HCT116 (cell line): ENCODE results near the gene STYK1. TPM values are rescaled to one million over a fixed set of nuclear protein-coding genes. Genes with fewer than 3 reads are reported as not detected.

ENCODE experiments used
- ATAC-seq: fragments of 200-7000 bp; cut with Tn5 transposase; 2 replicates; pipeline ENCODE4 v1.9.1; 2020; ENCODE audit warnings: mild to moderate bottlenecking, moderate library complexity
- Bru-seq: library from RNA; stranded (reverse); fragments of 400-500 nt; gene quantifications from one replicate; lab custom pipeline; 2021; lab: Mats Ljungman, UMichigan
- BruChase-seq, 2 experiments: library from RNA; stranded (reverse); fragments of 400-500 nt; gene quantifications; one replicate each; lab custom pipeline; 2021; lab: Mats Ljungman, UMichigan
- BruUV-seq: library from RNA; stranded (reverse); fragments of 400-500 nt; replicated peaks from 2 replicates; lab custom pipeline; 2021; lab: Mats Ljungman, UMichigan
- CTCF ChIA-PET: fragments of 300-600 bp; sonication (Branson Sonifier 250); formaldehyde crosslinking; loops from one replicate; lab custom pipeline; 2021; ENCODE audit warnings: antibody characterized with exemption; lab: Charles Lee
- POLR2A ChIA-PET: fragments of 300-600, 350-600 bp; sonication (Branson Sonifier 250); formaldehyde crosslinking; loops from one replicate; lab custom pipeline; 2021; ENCODE audit warnings: antibody characterized with exemption; lab: Charles Lee
- RAD21 ChIA-PET, 2 experiments: fragments of 300-600 bp; sonication (Branson Sonifier 250); formaldehyde crosslinking; loops; one replicate each; lab custom pipeline; 2023; ENCODE audit warnings: low total read pairs in 2 of 2; ENCODE audit not compliant: uncharacterized antibody in 2 of 2, unreplicated experiment in 2 of 2, low non-redundant PET in 1 of 2; lab: Charles Lee
- DNase-seq: peaks from one replicate; pipeline ENCODE4 v3.0.0-alpha.2; 2010; ENCODE audit warnings: low read depth, low spot score
- H2AFZ ChIP-seq: fragments of 200-600 bp; shearing (Covaris generic), sonication (generic); 2 replicates; pipeline ENCODE4 v1.6.1; 2017; ENCODE audit warnings: low read depth, mixed run types, mixed read lengths, antibody characterized with exemption, low read length; ENCODE audit not compliant: poor library complexity, severe bottlenecking
- H3K27ac ChIP-seq: 2 replicates; pipeline ENCODE4 v1.5.1; 2012; ENCODE audit warnings: low read depth, low read length
- H3K27me3 ChIP-seq: fragments of 200-600 bp; sonication (generic); 2 replicates; pipeline ENCODE4 v1.6.1; 2016; ENCODE audit warnings: mixed run types, low read length, mixed read lengths; ENCODE audit not compliant: insufficient read depth
- H3K36me3 ChIP-seq, 2 experiments: fragments of 200-500 bp in 1 of 2; fragments of 200-600 bp in 1 of 2; sonication (Bioruptor generic) in 1 of 2; sonication (generic) in 1 of 2; 2 replicates each; pipeline versions ENCODE4 v1.5.1 to v1.6.1; 2014 to 2016; ENCODE audit warnings: low read length in 2 of 2, inconsistent platforms in 1 of 2, mixed read lengths in 1 of 2, mixed run types in 1 of 2; ENCODE audit not compliant: insufficient read depth in 2 of 2, control insufficient read depth in 1 of 2
- H3K4me1 ChIP-seq, 2 experiments: fragments of 200-600 bp in 1 of 2; sonication (generic) in 1 of 2; 2 replicates each; pipeline versions ENCODE4 v1.5.1 to v1.6.1; 2012 to 2017; ENCODE audit warnings: low read length in 2 of 2, inconsistent platforms in 1 of 2, mild to moderate bottlenecking in 1 of 2, mixed read lengths in 1 of 2, mixed run types in 1 of 2, moderate library complexity in 1 of 2; ENCODE audit not compliant: insufficient read depth in 2 of 2, control insufficient read depth in 1 of 2
- H3K4me2 ChIP-seq: fragments of 200-600 bp; sonication (generic); 2 replicates; pipeline ENCODE4 v1.6.1; 2017; ENCODE audit warnings: mixed run types, low read length, mixed read lengths
- H3K4me3 ChIP-seq, 2 experiments: fragments of 200-600 bp in 1 of 2; sonication (generic) in 1 of 2; replicated peaks in 1 of 2; 2 replicates each; pipeline ENCODE4 v1.5.1; 2011 to 2016; ENCODE audit warnings: low read length in 2 of 2, control low read depth in 1 of 2, low read depth in 1 of 2, mild to moderate bottlenecking in 1 of 2, mixed read lengths in 1 of 2, mixed run types in 1 of 2
- H3K79me2 ChIP-seq: fragments of 200-600 bp; sonication (generic); 2 replicates; pipeline ENCODE4 v1.6.1; 2017; ENCODE audit warnings: mild to moderate bottlenecking, mixed run types, low read length, moderate library complexity, mixed read lengths; ENCODE audit not compliant: insufficient read depth
- H3K9ac ChIP-seq: fragments of 200-600 bp; sonication (generic); 2 replicates; pipeline ENCODE4 v1.6.1; 2016; ENCODE audit warnings: low read length, mixed read lengths
- H3K9me2 ChIP-seq: fragments of 200-600 bp; sonication (generic), shearing (Covaris generic); 2 replicates; pipeline ENCODE4 v1.6.1; 2017; ENCODE audit warnings: mixed run types, mild to moderate bottlenecking, moderate library complexity; ENCODE audit not compliant: insufficient read depth
- H3K9me3 ChIP-seq, 2 experiments: fragments of 200-500 bp in 1 of 2; fragments of 200-600 bp in 1 of 2; sonication (Bioruptor generic) in 1 of 2; sonication (generic) in 1 of 2; 2 replicates each; pipeline ENCODE4 v1.6.1; 2014 to 2017; ENCODE audit warnings: low read length in 2 of 2, mixed read lengths in 2 of 2, inconsistent platforms in 1 of 2, low read depth in 1 of 2, mild to moderate bottlenecking in 1 of 2, mixed run types in 1 of 2, moderate library complexity in 1 of 2; ENCODE audit not compliant: control insufficient read depth in 1 of 2, insufficient read depth in 1 of 2
- H4K20me1 ChIP-seq: fragments of 200-600 bp; sonication (generic), shearing (Covaris generic); 2 replicates; pipeline ENCODE4 v1.6.1; 2017; ENCODE audit warnings: mixed run types, mild to moderate bottlenecking, moderate library complexity; ENCODE audit not compliant: insufficient read depth
- ATF3 ChIP-seq: IDR thresholded peaks from 2 replicates; pipeline ENCODE4 v1.6.1; 2012
- CEBPB ChIP-seq: IDR thresholded peaks from 2 replicates; pipeline ENCODE4 v1.6.1; 2012; ENCODE audit warnings: low read depth
- CTCF ChIP-seq, 3 experiments: fragments of 200-600 bp in 1 of 3; sonication (generic) in 1 of 3; IDR thresholded peaks in 2 of 3; conservative IDR thresholded peaks in 1 of 3; 2 replicates each; pipeline ENCODE4 v1.5.1; 2012 to 2017; ENCODE audit warnings: low read depth in 2 of 3, low read length in 2 of 3, antibody characterized with exemption in 1 of 3, borderline replicate concordance in 1 of 3, control low read depth in 1 of 3, mild to moderate bottlenecking in 1 of 3, mixed read lengths in 1 of 3, mixed run types in 1 of 3, moderate library complexity in 1 of 3; ENCODE audit not compliant: insufficient read depth in 1 of 3
- EGR1 ChIP-seq: IDR thresholded peaks from 2 replicates; pipeline ENCODE4 v1.6.1; 2012; ENCODE audit warnings: low read depth
- EZH2 ChIP-seq: fragments of 200-600 bp; sonication (generic); IDR thresholded peaks from 2 replicates; pipeline ENCODE4 v1.6.1; 2017; ENCODE audit warnings: antibody characterized with exemption, mixed run types
- JUND ChIP-seq: IDR thresholded peaks from 2 replicates; pipeline ENCODE4 v1.6.1; 2012
- MAX ChIP-seq: IDR thresholded peaks from 2 replicates; pipeline ENCODE4 v1.6.1; 2012
- POLR2A ChIP-seq: IDR thresholded peaks from 2 replicates; pipeline ENCODE4 v1.7.0; 2011; ENCODE audit warnings: borderline replicate concordance; ENCODE audit not compliant: insufficient read depth, insufficient read length; ENCODE audit errors: extremely low read depth
- POLR2AphosphoS5 ChIP-seq: IDR thresholded peaks from 2 replicates; pipeline ENCODE4 v1.6.1; 2011; ENCODE audit warnings: mild to moderate bottlenecking, low read depth, low read length, moderate library complexity
- RAD21 ChIP-seq: IDR thresholded peaks from 2 replicates; pipeline ENCODE4 v1.6.1; 2012; ENCODE audit warnings: low read depth, mild to moderate bottlenecking
- SIN3A ChIP-seq: IDR thresholded peaks from 2 replicates; pipeline ENCODE4 v1.6.1; 2012; ENCODE audit warnings: low read depth
- SP1 ChIP-seq: IDR thresholded peaks from 2 replicates; pipeline ENCODE4 v1.6.1; 2012; ENCODE audit warnings: low read depth
- SRF ChIP-seq: IDR thresholded peaks from 2 replicates; pipeline ENCODE4 v1.6.1; 2012; ENCODE audit warnings: low read depth
- YY1 ChIP-seq: IDR thresholded peaks from 2 replicates; pipeline ENCODE4 v1.6.1; 2011; ENCODE audit warnings: low read length, low read depth, moderate library complexity, mild to moderate bottlenecking; ENCODE audit not compliant: insufficient replicate concordance; ENCODE audit errors: extremely low read depth
- intact Hi-C: fragments of 100-400 bp; cut with micrococcal nuclease; formaldehyde crosslinking; loops from 2 replicates; pipeline ENCODE4 v1.10.0; 2022
- long read RNA-seq: library from polyadenylated mRNA; unstranded; transcript quantifications from one replicate; pipeline ENCODE4 v2.0.0, GENCODE V29; 2021; ENCODE audit not compliant: unreplicated experiment
- polyA plus RNA-seq: library from polyadenylated mRNA; unstranded; fragments of >200 nt; gene quantifications from 2 replicates; pipeline ENCODE4 v1.2.1, GENCODE V29; 2012; ENCODE audit warnings: missing spikeins
- total RNA-seq: library from RNA; stranded (reverse); gene quantifications from one replicate; pipeline ENCODE4 v1.2.1, GENCODE V29; 2021; ENCODE audit not compliant: unreplicated experiment
- TF ChIP-seq, protein P1 (sequence below): IDR thresholded peaks from 2 replicates; pipeline ENCODE4 v1.6.1; 2011; ENCODE audit warnings: mild to moderate bottlenecking, low read length, moderate library complexity; ENCODE audit not compliant: insufficient replicate concordance; ENCODE audit errors: extremely low read depth
- TF ChIP-seq, protein P2 (sequence below): IDR thresholded peaks from 2 replicates; pipeline ENCODE4 v1.6.1; 2012; ENCODE audit warnings: low read depth

The STYK1 gene
- total RNA-seq (4.4 TPM), Bru-seq, nascent RNA (percentile 63 among the genes with signal in this experiment), BruChase-seq, experiment 1, labeled RNA remaining after a 6-hour chase (percentile 42 among the genes with signal in this experiment), BruChase-seq, experiment 2, labeled RNA remaining after a 2-hour chase (percentile 64 among the genes with signal in this experiment)
- polyA plus RNA-seq = 3.8 and 4.5 TPM in 2 replicates
- long read RNA-seq, transcript STYK1-201 (11 exons, 2,995 nt) = major isoform, 5 of 7 reads
- long read RNA-seq, partial matches to known transcripts = 2 of 7 reads
- long read RNA-seq, other reads (novel, unspliced or antisense) = 0 of 7 reads

DNA sequence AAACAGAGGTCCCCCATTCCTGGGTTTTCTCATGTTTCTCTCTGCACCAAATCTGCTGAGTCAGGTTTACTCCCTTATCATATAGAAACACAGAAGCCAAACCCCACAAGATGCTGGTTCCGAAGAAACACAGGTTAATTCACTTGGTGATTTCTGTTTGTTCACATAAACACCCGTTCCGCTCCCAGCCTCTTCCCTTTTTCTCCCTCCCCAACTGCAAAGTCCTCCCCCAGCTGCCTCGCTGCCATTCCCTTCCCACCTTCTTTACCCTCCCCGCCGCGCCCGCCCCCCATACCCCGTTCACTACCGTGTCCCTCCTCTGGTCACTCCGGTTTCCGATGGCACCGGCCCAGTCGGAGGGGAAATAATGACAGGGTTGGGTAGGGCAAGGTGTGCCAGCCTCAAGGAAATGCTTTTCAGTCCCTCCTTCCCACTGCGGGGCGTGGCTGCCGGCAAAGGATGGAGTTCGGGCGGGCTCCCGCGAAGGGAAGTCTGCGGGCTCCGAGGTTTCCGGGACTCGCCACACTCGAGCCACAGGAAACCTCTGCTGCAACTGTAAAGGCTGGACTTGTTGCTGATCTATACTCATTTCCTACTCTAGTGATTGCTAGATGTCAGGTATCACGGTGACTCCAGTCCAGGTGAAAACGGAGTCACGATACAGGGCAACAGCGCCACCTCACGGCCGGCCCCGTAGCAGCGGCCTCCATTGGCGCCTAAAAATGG lies at the start of gene STYK1:
STYK1 (minus strand) TSS at position 394 of the 726 bp plus-strand sequence. CDS start 39,434 bp downstream, outside the sequence.
- DNase-seq = peak; percentile 81
- H3K9me2 ChIP-seq = no peaks in the 10 kb centered on the region
- no peaks in the 10 kb centered on the region for H3K36me3 ChIP-seq
- H2AFZ ChIP-seq = peak within 1 kb of the TSS; percentile 81
- POLR2A ChIA-PET = no interaction called here
- H3K9ac ChIP-seq = peak within 1 kb of the TSS; percentile 70
- ATAC-seq = peak; percentile 92
- H3K79me2 ChIP-seq = no peaks in the 10 kb centered on the region
- peak within 1 kb of the TSS; percentile 67 for H3K27ac ChIP-seq
- CTCF ChIA-PET = interaction anchor here (1.3 to 1.4 kb wide), 2 partner anchors 14 to 76 kb away, joined by 3 to 4 read pairs; no protein-coding TSS in a partner anchor
- peak within 1 kb of the TSS; percentile 50 to 77 for H3K4me3 ChIP-seq
- peaks cover 0 to 18% of the 10 kb centered on the region in 2 experiments; a peak in 3 of 4 replicates for H3K4me1 ChIP-seq
- H3K9me3 ChIP-seq = no peaks in the 10 kb centered on the region
- TF ChIP-seq SIN3A = no peak
- TF ChIP-seq, protein P1, sequence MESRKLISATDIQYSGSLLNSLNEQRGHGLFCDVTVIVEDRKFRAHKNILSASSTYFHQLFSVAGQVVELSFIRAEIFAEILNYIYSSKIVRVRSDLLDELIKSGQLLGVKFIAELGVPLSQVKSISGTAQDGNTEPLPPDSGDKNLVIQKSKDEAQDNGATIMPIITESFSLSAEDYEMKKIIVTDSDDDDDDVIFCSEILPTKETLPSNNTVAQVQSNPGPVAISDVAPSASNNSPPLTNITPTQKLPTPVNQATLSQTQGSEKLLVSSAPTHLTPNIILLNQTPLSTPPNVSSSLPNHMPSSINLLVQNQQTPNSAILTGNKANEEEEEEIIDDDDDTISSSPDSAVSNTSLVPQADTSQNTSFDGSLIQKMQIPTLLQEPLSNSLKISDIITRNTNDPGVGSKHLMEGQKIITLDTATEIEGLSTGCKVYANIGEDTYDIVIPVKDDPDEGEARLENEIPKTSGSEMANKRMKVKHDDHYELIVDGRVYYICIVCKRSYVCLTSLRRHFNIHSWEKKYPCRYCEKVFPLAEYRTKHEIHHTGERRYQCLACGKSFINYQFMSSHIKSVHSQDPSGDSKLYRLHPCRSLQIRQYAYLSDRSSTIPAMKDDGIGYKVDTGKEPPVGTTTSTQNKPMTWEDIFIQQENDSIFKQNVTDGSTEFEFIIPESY = no peak
- peak; percentile 50 for TF ChIP-seq MAX
- TF ChIP-seq YY1 = peak; percentile 60
- 0 out of 2 replicates have a peak, but pooled peaks have one; percentile 12 for TF ChIP-seq JUND
- TF ChIP-seq CEBPB = no peak
- no peak for TF ChIP-seq POLR2A
- peak; percentile 89 for TF ChIP-seq RAD21
- no peak for TF ChIP-seq SP1
- TF ChIP-seq CTCF (IDR thresholded peaks at IDR 0.05 in 2 of 3, conservative IDR thresholded peaks at IDR 0.05 in 1 of 3; ENCODE audit: borderline replicate concordance in 1 of 3, insufficient read depth in 1 of 3, low read depth in 2 of 3, low read length in 2 of 3) = peak; percentile 88 to 98 (median 93)
- TF ChIP-seq EZH2 = no peak
- TF ChIP-seq, protein P2, sequence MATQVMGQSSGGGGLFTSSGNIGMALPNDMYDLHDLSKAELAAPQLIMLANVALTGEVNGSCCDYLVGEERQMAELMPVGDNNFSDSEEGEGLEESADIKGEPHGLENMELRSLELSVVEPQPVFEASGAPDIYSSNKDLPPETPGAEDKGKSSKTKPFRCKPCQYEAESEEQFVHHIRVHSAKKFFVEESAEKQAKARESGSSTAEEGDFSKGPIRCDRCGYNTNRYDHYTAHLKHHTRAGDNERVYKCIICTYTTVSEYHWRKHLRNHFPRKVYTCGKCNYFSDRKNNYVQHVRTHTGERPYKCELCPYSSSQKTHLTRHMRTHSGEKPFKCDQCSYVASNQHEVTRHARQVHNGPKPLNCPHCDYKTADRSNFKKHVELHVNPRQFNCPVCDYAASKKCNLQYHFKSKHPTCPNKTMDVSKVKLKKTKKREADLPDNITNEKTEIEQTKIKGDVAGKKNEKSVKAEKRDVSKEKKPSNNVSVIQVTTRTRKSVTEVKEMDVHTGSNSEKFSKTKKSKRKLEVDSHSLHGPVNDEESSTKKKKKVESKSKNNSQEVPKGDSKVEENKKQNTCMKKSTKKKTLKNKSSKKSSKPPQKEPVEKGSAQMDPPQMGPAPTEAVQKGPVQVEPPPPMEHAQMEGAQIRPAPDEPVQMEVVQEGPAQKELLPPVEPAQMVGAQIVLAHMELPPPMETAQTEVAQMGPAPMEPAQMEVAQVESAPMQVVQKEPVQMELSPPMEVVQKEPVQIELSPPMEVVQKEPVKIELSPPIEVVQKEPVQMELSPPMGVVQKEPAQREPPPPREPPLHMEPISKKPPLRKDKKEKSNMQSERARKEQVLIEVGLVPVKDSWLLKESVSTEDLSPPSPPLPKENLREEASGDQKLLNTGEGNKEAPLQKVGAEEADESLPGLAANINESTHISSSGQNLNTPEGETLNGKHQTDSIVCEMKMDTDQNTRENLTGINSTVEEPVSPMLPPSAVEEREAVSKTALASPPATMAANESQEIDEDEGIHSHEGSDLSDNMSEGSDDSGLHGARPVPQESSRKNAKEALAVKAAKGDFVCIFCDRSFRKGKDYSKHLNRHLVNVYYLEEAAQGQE = no peak
- peak; percentile 67 for TF ChIP-seq SRF
- no peak for TF ChIP-seq EGR1
- TF ChIP-seq ATF3 = no peak
- peak; percentile 26; the same call in 1 of the 2 replicates for TF ChIP-seq POLR2AphosphoS5
- intact Hi-C loops = loop anchor here (1.0 to 5.0 kb wide), 5 partner anchors 62 to 437 kb away; partner anchors contain the start of gene MAGOHB
- H4K20me1 ChIP-seq = no peaks in the 10 kb centered on the region
- H3K4me2 ChIP-seq = peak within 1 kb of the TSS; percentile 93
- no TSS peak for BruUV-seq
- no peaks in the 10 kb centered on the region for H3K27me3 ChIP-seq
- RAD21 ChIA-PET = no interaction called here
